Adrenal gland (tissue), 5 donors: ENCODE results near the gene ABCA1.
"Not testable (repeated sequence)": the region's sequence is repeated elsewhere in the genome, so short reads cannot be mapped to it uniquely, and the experiment has no call there.

Experiments used
- CTCF ChIP-seq, 6 experiments: fragments of 450-650 bp in 4 of 6; fragments of 200-600 bp in 2 of 6; sonication (generic) in 1 of 6; IDR thresholded peaks; 1 replicate in 5 of 6; 2 replicates in 1 of 6; pipeline versions ENCODE4 v1.5.1 to v1.8.0; 2016 to 2021; ENCODE audit warnings: antibody characterized with exemption in 6 of 6, mild to moderate bottlenecking in 2 of 6, moderate library complexity in 1 of 6
- POLR2A ChIP-seq, 2 donors: fragments of 450-650 bp; IDR thresholded peaks; one replicate each; pipeline ENCODE4 v1.6.1; 2017; ENCODE audit warnings: antibody characterized with exemption in 2 of 2, mild to moderate bottlenecking in 2 of 2, moderate library complexity in 1 of 2
- donor health status: DM: no; HTN: no; CAD: no.

GRCh38 chr9:104922748-104923147, 5.2 kb downstream of the ABCA1 start:
- not testable (repeated sequence) for TF ChIP-seq CTCF, POLR2A (IDR thresholded peaks at IDR 0.05)
